ENCODE measurements around the gene GJB3. TPM values are rescaled to one million over a fixed set of nuclear protein-coding genes. Genes with fewer than 3 reads are reported as not detected.

GJB3 gene
- total and polyA plus RNA-seq, 9 of the 15 experiments (the other 6 are each of a cell fraction or from before 2014, with no cell fraction given), result not detected

Other genes with a start within 250 kb of the GJB3 start
- gene GJB5, start 26.2 kb upstream of the GJB3 start, total RNA-seq (2014; rRNA removed), result not detected in 2 replicates
- not detected in 2 replicates for gene GJB5, start 26.2 kb upstream of the GJB3 start, total RNA-seq (2014; rRNA removed; fragmentation: Illumina TruSeq; extraction: Trizol)
- not detected in 2 replicates for gene GJB5, start 26.2 kb upstream of the GJB3 start, total RNA-seq (2015; rRNA removed; fragmentation: Illumina TruSeq; extraction: Trizol)
- gene GJB5, start 26.2 kb upstream of the GJB3 start, total RNA-seq (2021), result not detected in 2 replicates
- gene GJB5, start 26.2 kb upstream of the GJB3 start, polyA plus RNA-seq (2011; rRNA removed), result not detected in 2 replicates
- not detected in 2 replicates for gene GJB5, start 26.2 kb upstream of the GJB3 start, polyA plus RNA-seq (2014; fragmentation: Illumina TruSeq; extraction: Trizol)
- under 1 TPM in 1 of 2 experiments, not detected in 1; 0.04 TPM for gene GJB5, start 26.2 kb upstream of the GJB3 start, polyA plus RNA-seq (2014; fragmentation: Nextera tagmentation; extraction: Ambion mirVana)
- not detected in 2 replicates for gene GJB5, start 26.2 kb upstream of the GJB3 start, polyA plus RNA-seq (2014; rRNA removed)
- gene GJB4, start 21.5 kb upstream of the GJB3 start, total RNA-seq (2014; rRNA removed), result not detected in 2 replicates
- gene GJB4, start 21.5 kb upstream of the GJB3 start, total RNA-seq (2014; rRNA removed; fragmentation: Illumina TruSeq; extraction: Trizol), result not detected in 2 replicates
- gene GJB4, start 21.5 kb upstream of the GJB3 start, total RNA-seq (2015; rRNA removed; fragmentation: Illumina TruSeq; extraction: Trizol), result not detected in 2 replicates
- gene GJB4, start 21.5 kb upstream of the GJB3 start, total RNA-seq (2021), result not detected in 2 replicates
- 0.03 TPM in 1 of 2 replicates, not detected in the other for gene GJB4, start 21.5 kb upstream of the GJB3 start, polyA plus RNA-seq (2011; rRNA removed)
- gene GJB4, start 21.5 kb upstream of the GJB3 start, polyA plus RNA-seq (2014; fragmentation: Illumina TruSeq; extraction: Trizol), result not detected in 2 replicates
- gene GJB4, start 21.5 kb upstream of the GJB3 start, polyA plus RNA-seq (2014; fragmentation: Nextera tagmentation; extraction: Ambion mirVana), result not detected
- not detected in 2 replicates for gene GJB4, start 21.5 kb upstream of the GJB3 start, polyA plus RNA-seq (2014; rRNA removed)
- gene GJA4, start 11.8 kb downstream of the GJB3 start, total RNA-seq (2014; rRNA removed), result 0.08 TPM in 1 of 2 replicates, not detected in the other
- not detected in 2 replicates for gene GJA4, start 11.8 kb downstream of the GJB3 start, total RNA-seq (2014; rRNA removed; fragmentation: Illumina TruSeq; extraction: Trizol)
- gene GJA4, start 11.8 kb downstream of the GJB3 start, total RNA-seq (2015; rRNA removed; fragmentation: Illumina TruSeq; extraction: Trizol), result not detected in 2 replicates
- 0.16 TPM in 1 of 2 replicates, not detected in the other for gene GJA4, start 11.8 kb downstream of the GJB3 start, total RNA-seq (2021)
- 0.05 and 0.24 TPM in 2 replicates for gene GJA4, start 11.8 kb downstream of the GJB3 start, polyA plus RNA-seq (2011; rRNA removed)
- 0.10 TPM in 1 of 2 replicates, not detected in the other for gene GJA4, start 11.8 kb downstream of the GJB3 start, polyA plus RNA-seq (2014; fragmentation: Illumina TruSeq; extraction: Trizol)
- not detected for gene GJA4, start 11.8 kb downstream of the GJB3 start, polyA plus RNA-seq (2014; fragmentation: Nextera tagmentation; extraction: Ambion mirVana)
- not detected in 2 replicates for gene GJA4, start 11.8 kb downstream of the GJB3 start, polyA plus RNA-seq (2014; rRNA removed)
- 63.5 and 83.3 TPM in 2 replicates for gene SMIM12, start 78.5 kb downstream of the GJB3 start, total RNA-seq (2014; rRNA removed)
- gene SMIM12, start 78.5 kb downstream of the GJB3 start, total RNA-seq (2014; rRNA removed; fragmentation: Illumina TruSeq; extraction: Trizol), result 57.7 and 63.9 TPM in 2 replicates
- gene SMIM12, start 78.5 kb downstream of the GJB3 start, total RNA-seq (2015; rRNA removed; fragmentation: Illumina TruSeq; extraction: Trizol), result 66.7 and 68.0 TPM in 2 replicates
- gene SMIM12, start 78.5 kb downstream of the GJB3 start, total RNA-seq (2021), result 71.4 and 72.3 TPM in 2 replicates
- 46.8 and 56.1 TPM in 2 replicates for gene SMIM12, start 78.5 kb downstream of the GJB3 start, polyA plus RNA-seq (2011; rRNA removed)
- gene SMIM12, start 78.5 kb downstream of the GJB3 start, polyA plus RNA-seq (2014; fragmentation: Illumina TruSeq; extraction: Trizol), result 91.7 and 112 TPM in 2 replicates
- 10 to 100 TPM; 51.7 to 54.1 TPM for gene SMIM12, start 78.5 kb downstream of the GJB3 start, polyA plus RNA-seq (2014; fragmentation: Nextera tagmentation; extraction: Ambion mirVana)
- 63.9 and 84.5 TPM in 2 replicates for gene SMIM12, start 78.5 kb downstream of the GJB3 start, polyA plus RNA-seq (2014; rRNA removed)
- not detected in 2 replicates for gene DLGAP3, start 148.4 kb downstream of the GJB3 start, total RNA-seq (2014; rRNA removed)
- gene DLGAP3, start 148.4 kb downstream of the GJB3 start, total RNA-seq (2014; rRNA removed; fragmentation: Illumina TruSeq; extraction: Trizol), result not detected in 2 replicates
- not detected in 2 replicates for gene DLGAP3, start 148.4 kb downstream of the GJB3 start, total RNA-seq (2015; rRNA removed; fragmentation: Illumina TruSeq; extraction: Trizol)
- gene DLGAP3, start 148.4 kb downstream of the GJB3 start, total RNA-seq (2021), result 0.07 and 0.18 TPM in 2 replicates
- gene DLGAP3, start 148.4 kb downstream of the GJB3 start, polyA plus RNA-seq (2011; rRNA removed), result 0.01 and 0.03 TPM in 2 replicates
- 0.04 TPM in 1 of 2 replicates, not detected in the other for gene DLGAP3, start 148.4 kb downstream of the GJB3 start, polyA plus RNA-seq (2014; fragmentation: Illumina TruSeq; extraction: Trizol)
- gene DLGAP3, start 148.4 kb downstream of the GJB3 start, polyA plus RNA-seq (2014; fragmentation: Nextera tagmentation; extraction: Ambion mirVana), result not detected
- 0.01 and 0.16 TPM in 2 replicates for gene DLGAP3, start 148.4 kb downstream of the GJB3 start, polyA plus RNA-seq (2014; rRNA removed)
- gene TMEM35B, start 204.1 kb downstream of the GJB3 start, total RNA-seq (2014; rRNA removed), result 11.4 and 13.1 TPM in 2 replicates
- gene TMEM35B, start 204.1 kb downstream of the GJB3 start, total RNA-seq (2014; rRNA removed; fragmentation: Illumina TruSeq; extraction: Trizol), result 18.9 and 19.8 TPM in 2 replicates
- 11.4 and 11.7 TPM in 2 replicates for gene TMEM35B, start 204.1 kb downstream of the GJB3 start, total RNA-seq (2015; rRNA removed; fragmentation: Illumina TruSeq; extraction: Trizol)
- gene TMEM35B, start 204.1 kb downstream of the GJB3 start, total RNA-seq (2021), result 15.6 and 17.3 TPM in 2 replicates
- gene TMEM35B, start 204.1 kb downstream of the GJB3 start, polyA plus RNA-seq (2011; rRNA removed), result 42.7 and 43.5 TPM in 2 replicates
- 18.5 and 21.4 TPM in 2 replicates for gene TMEM35B, start 204.1 kb downstream of the GJB3 start, polyA plus RNA-seq (2014; fragmentation: Illumina TruSeq; extraction: Trizol)
- gene TMEM35B, start 204.1 kb downstream of the GJB3 start, polyA plus RNA-seq (2014; fragmentation: Nextera tagmentation; extraction: Ambion mirVana), result 100 to 1,000 TPM; 123 to 142 TPM
- gene TMEM35B, start 204.1 kb downstream of the GJB3 start, polyA plus RNA-seq (2014; rRNA removed), result 21.6 and 21.8 TPM in 2 replicates

Data from K562 (cell line).